Thyroid gland (tissue), 4 donors: ENCODE results near the gene VPS9D1.

Experiments
- CTCF ChIP-seq, 6 experiments: fragments of 200-600 bp in 3 of 6; fragments of 450-650 bp in 3 of 6; sonication (generic) in 3 of 6; IDR thresholded peaks; one replicate each; pipeline ENCODE4 v1.5.1; 2016 to 2019; ENCODE audit warnings: antibody characterized with exemption in 6 of 6, mild to moderate bottlenecking in 2 of 6, inconsistent platforms in 1 of 6, moderate library complexity in 1 of 6
- POLR2A ChIP-seq, 2 donors: fragments of 450-650 bp; IDR thresholded peaks; one replicate each; pipeline ENCODE4 v1.6.1; 2017; ENCODE audit warnings: antibody characterized with exemption in 2 of 2, mild to moderate bottlenecking in 2 of 2, moderate library complexity in 1 of 2

GRCh38 chr16:89736554-89736953 is 15.9 kb upstream of the VPS9D1 start:
- TF ChIP-seq POLR2A (IDR thresholded peaks at IDR 0.05) (no peak), CTCF (IDR thresholded peaks at IDR 0.05) (no peak)
